ENCODE measurements around the gene FIGNL2. TPM values are rescaled to one million over a fixed set of nuclear protein-coding genes. Genes with fewer than 3 reads are reported as not detected.
"Not testable (repeated sequence)": the region's sequence is repeated elsewhere in the genome, so short reads cannot be mapped to it uniquely, and the experiment has no call there.

FIGNL2 gene
- total RNA-seq, 1 donor from 2014 or later: 0.68 TPM

GRCh38 chr12:51818566-51819300, 29.8 kb downstream of the FIGNL2 start:
- no peak for ATAC-seq
- DNase-seq (ENCODE audit: low spot score): no peak

GRCh38 chr12:51818086-51818485, 30.4 kb downstream of the FIGNL2 start:
- DNase-seq (ENCODE audit: low spot score): no peak
- no peak for ATAC-seq

GRCh38 chr12:51817027-51817953, 31.2 kb downstream of the FIGNL2 start:
- DNase-seq (ENCODE audit: low spot score) (no peak), ATAC-seq (no peak)

GRCh38 chr12:51815571-51815970, 32.9 kb downstream of the FIGNL2 start:
- DNase-seq (ENCODE audit: low spot score) (no peak), ATAC-seq (no peak)

- DNase-seq (ENCODE audit: low spot score) (peak; percentile 90), ATAC-seq (peak; percentile 93)
Measured at GRCh38 chr12:51814311-51815088, 34.0 kb downstream of the FIGNL2 start.

- no peak for ATAC-seq
- DNase-seq (ENCODE audit: low spot score): no peak
Measured at GRCh38 chr12:51813931-51814310, 34.6 kb downstream of the FIGNL2 start.

- DNase-seq (ENCODE audit: low spot score): no peak
- ATAC-seq: no peak
Measured at GRCh38 chr12:51812871-51813270, 35.6 kb downstream of the FIGNL2 start.

- no peak for DNase-seq (ENCODE audit: low spot score)
- ATAC-seq: no peak
Measured at GRCh38 chr12:51811203-51812202, 37.0 kb downstream of the FIGNL2 start.

- DNase-seq (ENCODE audit: low spot score) (no peak), ATAC-seq (no peak)
Measured at GRCh38 chr12:51809193-51809592, 39.3 kb downstream of the FIGNL2 start.

GRCh38 chr12:51806896-51807295, 41.6 kb downstream of the FIGNL2 start:
- DNase-seq (ENCODE audit: low spot score) (no peak), ATAC-seq (no peak)

GRCh38 chr12:51801027-51801426, 47.5 kb downstream of the FIGNL2 start:
- DNase-seq (ENCODE audit: low spot score): no peak
- no peak for ATAC-seq

GRCh38 chr12:51798501-51798900, 50.0 kb downstream of the FIGNL2 start:
- ATAC-seq (no peak), DNase-seq (ENCODE audit: low spot score) (no peak)

- not testable (repeated sequence) for ATAC-seq; DNase-seq (ENCODE audit: low spot score)
Measured at GRCh38 chr12:51798051-51798450, 50.5 kb downstream of the FIGNL2 start.

GRCh38 chr12:51797301-51797700, 51.2 kb downstream of the FIGNL2 start:
- no peak for ATAC-seq

GRCh38 chr12:51793201-51793600, 55.3 kb downstream of the FIGNL2 start:
- no peak for ATAC-seq
- DNase-seq (ENCODE audit: low spot score): no peak

More at GRCh38 chr12:51797301-51797700, 51.2 kb downstream of the FIGNL2 start:
- DNase-seq (ENCODE audit: low spot score): no peak

- DNase-seq (ENCODE audit: low spot score) (no peak), ATAC-seq (no peak)
Measured at GRCh38 chr12:51792417-51792816, 56.1 kb downstream of the FIGNL2 start.

- DNase-seq (ENCODE audit: low spot score): no peak
Measured at GRCh38 chr12:51788876-51789275, 59.6 kb downstream of the FIGNL2 start.

GRCh38 chr12:51785906-51786305, 62.6 kb downstream of the FIGNL2 start:
- DNase-seq (ENCODE audit: low spot score) (no peak), ATAC-seq (no peak)

More at GRCh38 chr12:51788876-51789275, 59.6 kb downstream of the FIGNL2 start:
- ATAC-seq: no peak

GRCh38 chr12:51784688-51785087, 63.8 kb downstream of the FIGNL2 start:
- DNase-seq (ENCODE audit: low spot score): no peak

GRCh38 chr12:51779876-51780275, 68.6 kb downstream of the FIGNL2 start:
- ATAC-seq (no peak), DNase-seq (ENCODE audit: low spot score) (no peak)

More at GRCh38 chr12:51784688-51785087, 63.8 kb downstream of the FIGNL2 start:
- ATAC-seq: no peak
